OCI-LY7 (cell line): ENCODE data around the gene EPS8L3. TPM values are rescaled to one million over a fixed set of nuclear protein-coding genes. Genes with fewer than 3 reads are reported as not detected.

ENCODE experiments used
- BruUV-seq: library from RNA; stranded (reverse); fragments of 400-500 nt; replicated peaks from 2 replicates; lab custom pipeline; 2021; lab: Mats Ljungman, UMichigan
- CTCF ChIA-PET: fragments of 300-600 bp; sonication (Branson Sonifier 250); formaldehyde crosslinking; loops from one replicate; lab custom pipeline; 2022; ENCODE audit warnings: antibody characterized with exemption; ENCODE audit not compliant: unreplicated experiment; lab: Charles Lee
- POLR2A ChIA-PET: fragments of 300-600 bp; sonication (Branson Sonifier 250); formaldehyde crosslinking; loops from one replicate; lab custom pipeline; 2022; ENCODE audit warnings: antibody characterized with exemption; lab: Charles Lee
- DNase-seq: peaks from one replicate; pipeline ENCODE4 v3.0.0-alpha.2; 2015; ENCODE audit warnings: low spot score
- H2AFZ ChIP-seq: fragments of 200-600 bp; sonication (generic), shearing (Covaris generic); 2 replicates; pipeline ENCODE4 v1.6.1; 2014; ENCODE audit warnings: mild to moderate bottlenecking, antibody characterized with exemption, low read length, moderate library complexity
- H3K27ac ChIP-seq: fragments of 200-600 bp; sonication (generic); 2 replicates; pipeline ENCODE4 v1.5.1; 2014; ENCODE audit warnings: mixed run types, low read depth, mild to moderate bottlenecking, moderate library complexity, low read length, inconsistent platforms; ENCODE audit not compliant: poor library complexity, severe bottlenecking
- H3K36me3 ChIP-seq: fragments of 200-600 bp; sonication (generic); 2 replicates; pipeline ENCODE4 v1.6.1; 2014; ENCODE audit warnings: mild to moderate bottlenecking, antibody characterized with exemption, low read length, moderate library complexity, mixed read lengths; ENCODE audit not compliant: insufficient read depth
- H3K4me1 ChIP-seq: fragments of 200-600 bp; sonication (generic); 2 replicates; pipeline ENCODE4 v1.5.1; 2014; ENCODE audit warnings: mild to moderate bottlenecking, low read length; ENCODE audit not compliant: insufficient read depth, poor library complexity, severe bottlenecking
- H3K4me2 ChIP-seq: fragments of 200-600 bp; sonication (generic); 2 replicates; pipeline ENCODE4 v1.6.1; 2014; ENCODE audit warnings: mild to moderate bottlenecking, low read length
- H3K4me3 ChIP-seq: fragments of 200-600 bp; sonication (generic); 2 replicates; pipeline ENCODE4 v1.5.1; 2014; ENCODE audit warnings: mild to moderate bottlenecking, low read depth, low read length; ENCODE audit not compliant: poor library complexity, severe bottlenecking
- H3K79me2 ChIP-seq: fragments of 200-600 bp; sonication (generic); 2 replicates; pipeline ENCODE4 v1.6.1; 2016; ENCODE audit warnings: low read depth, mild to moderate bottlenecking, low read length, moderate library complexity, mixed read lengths; ENCODE audit not compliant: insufficient read depth
- H3K9me2 ChIP-seq: fragments of 200-600 bp; sonication (generic); 2 replicates; pipeline ENCODE4 v1.6.1; 2016; ENCODE audit warnings: mild to moderate bottlenecking, low read length, mixed read lengths; ENCODE audit not compliant: insufficient read depth
- H3K9me3 ChIP-seq: fragments of 200-600 bp; sonication (generic); 2 replicates; pipeline ENCODE4 v1.6.1; 2014; ENCODE audit warnings: mild to moderate bottlenecking, mixed run types, low read length, mixed read lengths
- H4K20me1 ChIP-seq: fragments of 200-600 bp; sonication (generic); 2 replicates; pipeline ENCODE4 v1.6.1; 2014; ENCODE audit warnings: mild to moderate bottlenecking, antibody characterized with exemption, low read length, moderate library complexity, mixed read lengths; ENCODE audit not compliant: insufficient read depth
- EZH2phosphoT487 ChIP-seq: fragments of 200-600 bp; sonication (generic); IDR thresholded peaks from 2 replicates; pipeline ENCODE4 v1.6.1; 2018; ENCODE audit warnings: low read depth, borderline replicate concordance, mild to moderate bottlenecking, mixed run types, antibody characterized with exemption, low read length, moderate library complexity, mixed read lengths
- intact Hi-C: fragments of 100-400 bp; cut with micrococcal nuclease; formaldehyde crosslinking; loops from one replicate; pipeline ENCODE4 v1.10.0; 2022; ENCODE audit not compliant: unreplicated experiment
- total RNA-seq, 2 experiments: library from RNA; depleted of rRNA in 1 of 2; stranded (reverse); fragments of >200 nt in 1 of 2; shearing (Covaris generic) in 1 of 2; gene quantifications; 2 replicates each; pipeline ENCODE4 v1.2.3, GENCODE V29; 2014 to 2022
- TF ChIP-seq, protein P1 (sequence below): fragments of 200-600 bp; sonication (generic); conservative IDR thresholded peaks from 2 replicates; pipeline ENCODE4 v1.5.1; 2014; ENCODE audit warnings: mild to moderate bottlenecking, antibody characterized with exemption, low read length, moderate library complexity, mixed read lengths

The EPS8L3 gene
- total RNA-seq, 2 experiments from 2014 or later = not detected

DNA sequence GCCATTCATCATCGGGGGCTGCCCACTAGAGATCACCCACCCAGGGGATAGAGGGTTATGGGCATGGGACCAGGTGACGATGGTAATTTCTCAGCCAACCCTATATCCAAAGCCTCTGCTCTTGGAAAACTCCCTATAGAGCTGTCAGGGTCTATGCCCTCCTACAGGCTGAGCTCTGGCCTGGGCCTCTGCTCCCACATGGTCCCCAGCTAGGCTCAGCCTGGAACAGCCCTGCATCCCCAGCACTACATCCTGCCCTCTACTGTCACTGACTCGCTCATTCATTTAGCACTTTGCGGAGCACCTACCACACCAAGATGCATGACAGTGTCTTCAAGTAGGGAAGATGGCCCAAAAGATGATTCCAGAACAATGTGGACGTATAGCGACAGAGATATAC, 45.0 kb upstream of the EPS8L3 start:
- Histone ChIP-seq H3K9me2 (no peaks in the 10 kb centered on the region), H3K27ac (no peak overlapping the region), H3K4me1 (no peaks in the 10 kb centered on the region), H3K9me3 (no peaks in the 10 kb centered on the region), H3K4me2 (no peak overlapping the region), H3K79me2 (no peaks in the 10 kb centered on the region), H2AFZ (no peak overlapping the region), H3K4me3 (no peak overlapping the region), H3K36me3 (no peaks in the 10 kb centered on the region), H4K20me1 (no peaks in the 10 kb centered on the region)
- intact Hi-C loops = no loop called here
- CTCF ChIA-PET = no interaction called here
- BruUV-seq = no TSS peak
- POLR2A ChIA-PET = interaction anchor here (0.5 to 0.7 kb wide), 2 partner anchors 906 to 1581 kb away, joined by 3 read pairs; no protein-coding TSS in a partner anchor
- TF ChIP-seq, protein P1, sequence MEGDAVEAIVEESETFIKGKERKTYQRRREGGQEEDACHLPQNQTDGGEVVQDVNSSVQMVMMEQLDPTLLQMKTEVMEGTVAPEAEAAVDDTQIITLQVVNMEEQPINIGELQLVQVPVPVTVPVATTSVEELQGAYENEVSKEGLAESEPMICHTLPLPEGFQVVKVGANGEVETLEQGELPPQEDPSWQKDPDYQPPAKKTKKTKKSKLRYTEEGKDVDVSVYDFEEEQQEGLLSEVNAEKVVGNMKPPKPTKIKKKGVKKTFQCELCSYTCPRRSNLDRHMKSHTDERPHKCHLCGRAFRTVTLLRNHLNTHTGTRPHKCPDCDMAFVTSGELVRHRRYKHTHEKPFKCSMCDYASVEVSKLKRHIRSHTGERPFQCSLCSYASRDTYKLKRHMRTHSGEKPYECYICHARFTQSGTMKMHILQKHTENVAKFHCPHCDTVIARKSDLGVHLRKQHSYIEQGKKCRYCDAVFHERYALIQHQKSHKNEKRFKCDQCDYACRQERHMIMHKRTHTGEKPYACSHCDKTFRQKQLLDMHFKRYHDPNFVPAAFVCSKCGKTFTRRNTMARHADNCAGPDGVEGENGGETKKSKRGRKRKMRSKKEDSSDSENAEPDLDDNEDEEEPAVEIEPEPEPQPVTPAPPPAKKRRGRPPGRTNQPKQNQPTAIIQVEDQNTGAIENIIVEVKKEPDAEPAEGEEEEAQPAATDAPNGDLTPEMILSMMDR = no peak
- TF ChIP-seq EZH2phosphoT487 = no peak
- DNase-seq = no peak

DNA sequence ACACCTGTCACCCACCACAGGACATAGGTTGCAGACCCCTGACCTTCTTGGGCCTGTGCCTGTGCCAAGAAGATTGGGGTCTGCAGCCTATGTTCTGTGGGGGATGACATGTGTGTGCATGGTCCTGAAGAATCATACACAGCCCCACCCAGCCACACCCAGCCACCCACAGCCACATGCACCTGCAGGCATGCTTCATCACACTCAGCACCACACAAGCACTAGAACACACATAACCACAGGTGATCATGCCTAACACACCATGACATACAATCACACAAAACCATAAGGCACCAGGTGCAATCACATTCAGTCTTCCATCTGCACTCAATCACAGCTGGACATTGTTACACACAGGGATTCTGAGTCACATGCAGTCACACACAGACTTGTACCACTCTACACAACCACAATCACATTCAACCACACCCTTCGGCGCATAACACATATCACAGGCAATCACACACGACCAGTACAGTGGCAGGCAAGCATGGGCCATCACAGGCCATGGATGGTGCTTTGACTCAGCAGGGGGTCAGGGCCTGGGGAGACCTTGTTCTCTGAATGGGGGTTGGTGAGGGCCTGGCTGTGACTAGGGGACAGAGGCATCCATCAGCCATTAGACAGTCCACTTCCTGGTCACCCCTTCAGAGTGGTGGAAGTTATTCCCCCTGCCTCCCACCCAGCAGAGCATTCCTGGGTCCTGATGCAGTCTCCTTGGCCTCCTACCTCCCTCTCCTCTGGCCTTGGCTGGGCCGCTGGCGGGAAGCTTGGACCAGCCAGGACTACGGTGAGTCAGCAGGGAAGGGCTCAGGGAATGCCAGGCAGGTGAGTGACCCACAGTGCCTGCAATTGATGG, 44.3 kb upstream of the EPS8L3 start:
- H2AFZ ChIP-seq = no peak overlapping the region
- TF ChIP-seq, protein P1 = no peak
- no peak for TF ChIP-seq EZH2phosphoT487
- no peak for DNase-seq
- H3K4me1 ChIP-seq = no peaks in the 10 kb centered on the region
- ChIA-PET CTCF (no interaction called here), POLR2A (interaction anchor here (0.5 kb wide), 1 partner anchor 907 kb away, joined by 3 read pairs; no protein-coding TSS in a partner anchor)
- H3K9me3 ChIP-seq = no peaks in the 10 kb centered on the region
- intact Hi-C loops = no loop called here
- no peaks in the 10 kb centered on the region for H4K20me1 ChIP-seq
- H3K36me3 ChIP-seq = no peaks in the 10 kb centered on the region
- BruUV-seq = no TSS peak
- H3K4me3 ChIP-seq = no peak overlapping the region
- no peak overlapping the region for H3K4me2 ChIP-seq
- no peaks in the 10 kb centered on the region for H3K9me2 ChIP-seq
- no peaks in the 10 kb centered on the region for H3K79me2 ChIP-seq
- no peak overlapping the region for H3K27ac ChIP-seq

DNA sequence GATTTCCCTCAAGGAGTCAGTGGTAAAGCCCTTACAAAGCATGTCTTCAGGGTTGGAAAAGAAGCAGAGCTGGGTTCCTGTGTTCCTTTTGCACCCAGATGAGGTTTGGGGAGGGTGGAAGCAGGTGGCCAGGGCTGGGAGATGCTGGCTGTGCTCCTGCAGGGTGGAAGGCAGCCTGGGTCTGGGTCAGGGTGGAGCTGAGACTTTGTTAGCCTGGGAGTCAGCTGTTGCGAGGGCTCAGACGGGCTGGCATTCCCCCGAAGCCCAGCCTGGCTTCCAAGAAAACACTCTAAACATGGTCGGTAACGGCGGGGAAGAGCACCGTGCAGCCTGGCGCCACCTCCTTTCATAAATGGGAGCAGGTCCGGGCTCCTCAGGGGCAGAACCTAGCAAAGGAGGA, 43.7 kb upstream of the EPS8L3 start:
- TF ChIP-seq, protein P1 = no peak
- no peak for TF ChIP-seq EZH2phosphoT487
- Histone ChIP-seq H3K9me2 (no peaks in the 10 kb centered on the region), H3K36me3 (no peaks in the 10 kb centered on the region), H4K20me1 (no peaks in the 10 kb centered on the region), H3K27ac (no peak overlapping the region), H3K4me1 (no peaks in the 10 kb centered on the region), H3K9me3 (no peaks in the 10 kb centered on the region), H3K79me2 (no peaks in the 10 kb centered on the region), H2AFZ (no peak overlapping the region), H3K4me3 (no peak overlapping the region), H3K4me2 (no peak overlapping the region)
- intact Hi-C loops = no loop called here
- no TSS peak for BruUV-seq
- ChIA-PET POLR2A (no interaction called here), CTCF (no interaction called here)
- DNase-seq = no peak
